Stimulated activated CD4-positive, alpha-beta T cell treated with anti-CD3 and anti-CD28 coated beads, Interleukin-12 subunit alpha, Interleukin-12 subunit beta, amount 100 ng/mL, for 24 hours (primary cell): ENCODE measurements around the gene TMEM9.

Experiments
- DNase-seq, 2 experiments: peaks; one replicate each; pipeline ENCODE4 v3.0.0-alpha.2; 2020; ENCODE audit warnings: low read depth in 2 of 2

The TMEM9 gene

DNA sequence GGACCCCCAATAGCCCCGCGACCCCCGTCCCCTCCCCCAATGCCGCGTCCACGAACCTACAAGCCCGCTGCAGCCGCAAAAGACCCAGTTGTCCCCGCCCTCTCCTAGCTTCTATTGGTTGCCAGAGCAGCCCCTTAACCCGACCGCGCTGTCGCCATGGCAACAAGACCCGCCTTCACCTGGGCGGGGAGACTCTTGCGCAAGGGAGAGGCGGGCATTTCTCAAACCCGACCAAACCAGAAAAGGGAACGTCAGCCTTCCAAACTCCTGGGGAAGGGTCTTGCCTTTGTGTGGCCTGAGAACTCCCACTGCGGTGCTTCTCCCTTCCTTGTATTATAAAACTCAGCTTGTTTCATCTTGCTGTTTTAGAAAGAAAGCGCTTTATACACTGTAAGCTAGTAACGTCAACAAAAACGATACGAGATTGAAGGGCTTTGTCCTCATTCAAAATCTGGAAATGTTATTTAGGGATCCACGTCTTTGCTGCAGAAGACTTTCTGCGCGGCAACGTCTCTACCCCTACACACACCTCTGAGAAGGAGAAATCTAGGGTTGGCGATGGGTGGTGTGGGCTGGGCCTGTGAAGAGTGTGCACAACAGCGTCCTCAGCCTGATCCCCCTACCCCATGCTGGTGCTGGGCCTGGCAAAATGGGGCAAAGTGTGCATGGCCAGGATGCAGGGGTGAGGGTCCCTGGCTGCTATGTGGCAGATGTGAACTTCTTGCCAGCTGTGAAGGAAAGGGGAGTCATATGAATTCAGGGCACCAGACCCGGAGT is at the start of gene TMEM9:
Gene TMEM9 (minus strand): TSS at position 86 of the 777 bp plus-strand sequence. CDS start 551 bp downstream, outside the sequence.
- DNase-seq: peak; percentile 94 to 98

DNA sequence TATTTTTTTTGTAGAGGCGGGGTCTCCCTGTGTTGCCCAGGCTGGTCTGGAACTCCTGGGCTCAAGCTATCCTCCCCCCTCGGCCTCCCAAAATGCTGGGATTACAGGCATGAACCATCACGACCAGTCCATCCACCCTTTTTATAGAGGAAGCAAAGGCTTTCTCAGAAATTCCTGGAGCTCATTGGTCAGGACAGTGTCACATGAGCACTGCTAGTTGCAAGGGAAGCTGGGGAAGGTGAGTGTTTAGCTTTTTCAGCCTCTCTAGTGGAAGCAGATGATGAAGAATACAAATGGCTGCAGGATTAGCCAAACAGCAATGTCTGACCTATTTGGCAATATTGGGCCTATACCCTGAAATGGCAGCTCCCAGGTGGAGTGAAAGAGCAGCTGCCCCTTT is 44.3 kb upstream of the TMEM9 start:
- no peak for DNase-seq

DNA sequence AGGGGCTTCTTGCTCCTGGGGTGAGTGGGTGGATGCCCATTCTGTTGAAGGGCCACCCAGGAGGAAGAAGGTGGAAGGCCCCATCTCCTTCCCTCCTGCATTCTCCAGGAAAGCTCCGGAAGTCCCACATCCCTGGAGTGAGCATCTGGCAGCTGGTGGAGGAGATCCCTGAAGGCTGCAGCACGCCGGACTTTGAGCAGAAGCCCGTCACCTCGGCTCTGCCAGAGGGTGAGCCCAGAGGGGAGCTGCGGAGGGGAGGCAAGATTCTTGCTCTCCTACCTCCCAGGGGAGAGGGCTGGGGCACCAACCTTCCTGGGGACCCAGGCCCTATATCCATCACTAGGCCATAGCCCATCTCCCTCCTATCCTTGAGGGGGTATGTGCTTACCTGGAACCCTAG is 39.8 kb upstream of the TMEM9 start:
- DNase-seq: no peak

DNA sequence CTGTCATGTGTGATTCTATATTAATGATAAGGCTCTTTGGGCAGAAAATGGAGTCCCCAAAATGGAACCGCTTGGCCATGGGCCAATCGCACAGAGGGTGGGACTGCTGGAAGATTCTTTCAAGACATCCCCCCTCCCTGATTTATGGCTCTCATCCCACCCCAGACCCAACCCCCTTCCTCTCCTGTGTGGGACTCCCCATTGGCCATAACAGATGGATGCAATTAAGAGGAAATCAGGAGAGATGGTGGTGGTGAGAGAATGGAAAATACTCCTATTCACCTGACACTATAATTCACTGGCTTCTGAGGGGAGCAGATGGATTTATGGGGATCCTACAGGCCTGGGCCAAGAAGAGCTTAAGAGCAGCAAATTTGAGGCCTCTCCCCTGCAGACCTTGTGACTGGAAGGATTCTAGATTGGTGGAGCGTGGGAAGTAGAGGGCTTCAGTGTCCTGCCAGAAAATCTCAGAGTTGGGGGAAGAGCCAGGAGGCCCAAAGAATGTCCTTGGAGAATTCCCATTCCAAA is 38.1 kb upstream of the TMEM9 start:
- DNase-seq: no peak

DNA sequence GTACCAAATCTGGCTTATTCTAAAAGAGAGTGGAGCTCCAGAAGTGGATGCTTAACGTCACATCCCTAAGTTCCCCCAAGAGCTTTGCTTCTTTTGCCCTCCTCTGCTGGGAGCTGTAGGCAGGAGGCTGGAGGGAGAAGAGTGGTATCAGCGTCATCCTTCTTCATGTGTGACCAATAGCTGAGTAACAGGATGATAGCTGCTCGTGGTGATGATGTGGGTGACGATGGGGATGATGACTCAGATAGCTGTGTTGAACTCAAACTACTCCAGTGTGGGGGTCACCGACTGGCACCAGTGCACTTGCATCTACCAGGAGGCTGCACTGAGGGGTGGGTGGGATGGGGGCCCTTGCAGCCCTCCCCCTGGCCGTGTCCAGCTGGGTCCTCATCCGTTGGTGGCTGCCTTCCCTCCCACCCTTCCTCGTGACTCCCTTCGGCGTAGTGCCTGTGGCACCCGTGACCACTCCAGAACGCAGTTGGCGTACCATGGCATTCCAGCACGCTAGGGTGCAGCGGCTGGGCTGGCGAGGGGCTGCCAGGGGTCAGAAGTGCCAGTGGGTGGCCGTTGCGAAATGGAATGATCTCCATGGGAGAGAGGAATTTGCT is 37.5 kb upstream of the TMEM9 start:
- DNase-seq: peak; percentile 9 to 35

DNA sequence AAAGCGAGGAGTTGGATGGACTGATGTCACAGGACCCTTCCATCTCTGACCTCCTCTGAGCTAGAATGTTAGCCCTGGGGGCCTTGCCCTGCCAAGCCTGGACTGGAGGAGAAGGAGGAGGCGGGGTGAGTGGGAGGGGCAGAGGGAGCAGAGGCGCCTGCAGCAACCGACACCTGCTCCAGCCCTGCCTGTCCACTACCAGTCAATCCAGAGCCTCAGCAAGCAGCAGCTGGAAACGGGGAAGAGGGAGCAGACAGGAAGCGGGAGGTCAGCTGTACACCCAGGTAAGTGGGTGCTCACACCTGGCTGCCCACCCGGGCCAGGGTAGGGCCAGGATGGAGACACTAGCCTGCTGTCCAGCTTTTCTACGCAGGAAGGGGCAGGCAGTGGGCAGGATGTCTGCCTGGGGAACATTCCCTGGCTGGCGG is 36.4 kb upstream of the TMEM9 start, which contains the start of gene IGFN1:
Gene IGFN1 (plus strand): TSS at position 201 of the 428 bp plus-strand sequence. CDS start 2,470 bp downstream, outside the sequence.
- no peak for DNase-seq

DNA sequence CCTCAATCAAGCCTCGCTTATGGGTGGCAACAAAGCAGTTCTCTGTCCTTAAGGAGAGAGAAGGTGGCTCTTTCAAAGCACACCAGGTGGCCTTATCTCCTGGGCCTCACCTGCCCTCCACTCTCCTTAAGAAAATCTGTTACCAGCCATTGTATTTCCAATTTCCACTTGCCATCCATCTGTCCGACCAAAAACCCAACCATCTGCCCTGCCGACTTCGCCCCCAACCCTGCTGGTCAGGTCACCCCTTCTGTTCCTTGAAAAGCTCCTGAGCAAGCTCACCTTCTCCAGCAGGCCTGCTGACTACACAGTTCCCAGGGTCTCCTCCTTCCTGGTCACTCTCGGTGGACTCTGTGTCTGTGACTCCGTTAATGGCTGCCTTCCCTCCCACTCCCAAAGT is 35.7 kb upstream of the TMEM9 start:
- no peak for DNase-seq

DNA sequence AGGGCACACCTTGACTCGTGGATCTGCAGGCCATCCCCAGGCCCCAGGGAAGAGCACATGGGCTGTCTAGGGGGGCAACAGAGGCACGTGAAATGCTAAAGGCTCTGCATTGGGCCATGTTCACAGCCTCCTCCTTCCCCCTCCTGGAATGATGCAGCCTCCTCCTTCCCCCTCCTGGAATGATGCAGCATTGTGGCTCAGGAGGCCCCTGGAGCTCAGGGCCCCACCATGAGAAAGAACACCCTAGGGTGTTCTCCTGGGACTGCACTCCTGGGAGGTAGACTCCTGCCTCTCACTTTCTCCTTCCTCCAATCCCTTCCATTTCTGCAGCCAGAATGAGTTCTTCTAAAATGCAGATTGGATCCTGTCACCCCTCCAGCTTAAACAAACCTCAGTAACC is 34.8 kb upstream of the TMEM9 start:
- no peak for DNase-seq

- DNase-seq: no peak
These were observed 31.9 kb upstream of the TMEM9 start for GRCh38 chr1:201186192-201186591.

DNA sequence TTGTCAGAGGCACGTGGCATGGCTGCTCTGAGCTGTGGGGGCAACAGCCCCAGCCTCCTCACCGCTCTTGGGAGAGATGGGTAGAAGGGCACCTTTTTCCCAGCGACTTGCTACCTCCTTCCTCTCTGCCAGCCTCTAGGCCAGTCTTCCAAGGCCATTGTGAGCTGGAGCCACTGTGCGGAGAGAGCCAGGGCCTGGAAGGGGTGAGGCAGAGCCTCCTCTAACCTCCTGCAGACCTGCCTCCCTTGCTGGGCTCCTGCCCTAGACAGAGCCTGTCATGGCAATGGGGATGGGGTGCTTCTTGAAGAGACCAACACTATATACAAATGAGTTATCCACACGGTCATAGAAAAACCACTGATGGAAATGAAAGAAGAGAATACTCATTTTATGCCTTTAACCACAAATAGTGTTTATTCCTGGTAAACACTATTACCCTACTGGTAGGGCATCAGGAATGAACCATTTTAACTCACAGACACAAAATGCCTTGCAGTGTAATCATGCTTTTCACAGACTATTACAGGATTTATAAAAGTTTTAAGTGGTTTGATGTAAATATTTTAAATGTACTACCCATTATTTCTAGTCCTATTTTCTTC is 31.4 kb upstream of the TMEM9 start:
- no peak for DNase-seq

- DNase-seq: no peak
These were observed 30.8 kb upstream of the TMEM9 start for GRCh38 chr1:201185123-201185453.

GRCh38 chr1:201184307-201185122 is 30.2 kb upstream of the TMEM9 start:
- no peak for DNase-seq

DNA sequence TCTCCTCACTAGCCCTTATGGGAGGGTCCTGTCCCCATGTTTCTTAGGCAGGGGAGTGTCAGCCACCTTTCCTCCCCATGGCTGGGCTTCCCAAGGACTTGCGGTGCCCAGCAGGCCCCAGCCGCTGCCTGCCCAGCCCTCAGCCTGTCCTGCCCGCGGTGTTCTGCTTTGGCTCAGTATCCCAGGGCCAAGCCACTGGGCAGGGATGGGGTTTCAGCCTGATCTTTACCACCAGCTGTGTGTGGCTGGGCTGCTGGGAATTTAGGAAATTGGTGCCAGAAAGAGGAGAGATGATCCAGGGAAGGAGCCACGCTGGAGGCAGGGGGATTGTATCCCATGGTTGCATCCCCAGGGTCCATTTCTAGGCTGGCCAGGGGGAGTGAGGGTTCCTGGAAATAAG is 29.5 kb upstream of the TMEM9 start:
- DNase-seq: no peak

- DNase-seq: no peak
These were observed 28.9 kb upstream of the TMEM9 start for GRCh38 chr1:201183209-201183608.

DNA sequence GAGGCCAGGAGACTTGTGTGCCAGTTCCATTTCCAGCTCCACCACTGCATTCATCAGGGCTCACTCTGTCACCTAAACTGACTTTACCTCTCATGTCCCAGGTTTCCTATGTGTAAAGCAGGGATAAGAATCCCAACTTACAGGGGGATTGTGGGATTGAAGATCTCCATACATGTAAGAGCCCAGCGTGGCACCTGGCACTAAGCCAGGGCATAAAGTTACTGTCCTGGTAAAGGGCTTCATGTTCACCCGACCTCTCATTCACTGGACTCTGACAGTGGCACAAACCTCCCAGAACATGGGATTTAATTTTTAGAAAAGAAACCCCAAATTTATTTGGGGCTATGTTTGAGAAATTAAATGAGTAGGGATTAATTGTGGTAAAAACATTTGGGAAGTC is 27.5 kb upstream of the TMEM9 start:
- no peak for DNase-seq

DNA sequence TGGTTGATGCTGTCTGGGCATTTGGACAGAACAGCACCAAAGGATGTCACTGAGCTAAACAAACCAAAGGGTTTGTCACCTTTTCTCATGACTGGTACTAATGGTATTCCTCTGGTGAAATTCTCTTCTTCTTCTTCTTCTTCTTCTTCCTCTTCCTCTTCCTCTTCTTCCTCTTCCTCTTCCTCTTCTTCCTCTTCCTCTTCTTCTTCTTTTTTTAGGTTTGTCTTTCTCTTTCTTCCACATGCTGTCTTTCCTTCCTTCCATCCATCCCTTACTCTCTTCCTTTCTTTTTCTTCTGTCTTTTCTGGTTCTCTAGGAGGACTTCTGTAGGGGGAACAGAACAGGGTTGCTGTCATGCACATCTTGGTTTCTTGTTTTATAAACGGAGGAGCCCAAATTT is 27.0 kb upstream of the TMEM9 start:
- no peak for DNase-seq

- DNase-seq: no peak
These were observed 26.6 kb upstream of the TMEM9 start for GRCh38 chr1:201180901-201181300.

- DNase-seq: no peak
These were observed 25.9 kb upstream of the TMEM9 start for GRCh38 chr1:201180141-201180540.

- no peak for DNase-seq
These were observed 24.4 kb upstream of the TMEM9 start for GRCh38 chr1:201178718-201179117.

DNA sequence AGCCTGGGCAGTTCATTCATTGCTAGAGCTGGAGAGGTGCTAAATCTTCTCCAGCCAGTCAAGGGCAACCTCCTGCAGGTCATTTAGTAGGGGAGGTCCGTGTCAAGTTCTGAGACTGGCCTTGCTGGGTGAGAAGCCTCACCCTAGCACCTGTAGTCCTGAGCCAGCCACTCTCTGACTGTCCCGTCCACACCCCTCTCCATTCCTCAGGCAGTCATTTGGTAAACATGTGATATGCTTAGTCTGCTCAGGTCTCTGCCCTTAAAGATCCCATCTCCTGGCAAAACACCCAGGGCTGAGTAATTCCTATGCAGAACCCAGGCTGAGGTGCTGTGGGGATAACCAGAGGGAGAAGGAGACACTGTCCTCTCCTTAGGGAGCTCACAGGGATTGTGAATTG is 22.7 kb upstream of the TMEM9 start:
- DNase-seq: no peak

GRCh38 chr1:201175820-201176500 is 21.7 kb upstream of the TMEM9 start:
- DNase-seq: no peak
